Naive thymus-derived CD8-positive, alpha-beta T cell (primary cell): ENCODE data around the gene MEIG1. TPM values are rescaled to one million over a fixed set of nuclear protein-coding genes. Genes with fewer than 3 reads are reported as not detected.
"Not testable (repeated sequence)": the region's sequence is repeated elsewhere in the genome, so short reads cannot be mapped to it uniquely, and the experiment has no call there.

Experiments
- ATAC-seq, 2 donors: fragments of 150-1000 bp; cut with Tn5 transposase in 1 of 2; sonication (Bioruptor Pico), chemical (Tn5 transposase) in 1 of 2; 1 replicate in 1 of 2; 2 replicates in 1 of 2; pipeline ENCODE4 v1.10.0; 2021; ENCODE audit warnings: mild to moderate bottlenecking in 2 of 2, moderate library complexity in 2 of 2
- POLR2A ChIA-PET: fragments of 350-600 bp; sonication (Branson Sonifier 250); formaldehyde crosslinking; loops from one replicate; lab custom pipeline; 2021; ENCODE audit warnings: antibody characterized with exemption; lab: Charles Lee
- DNase-seq, 10 donors: peaks; one replicate each; pipeline versions ENCODE4 v3.0.0 to v3.0.0-alpha.2; 2020 to 2022
- H3K27ac Mint-ChIP-seq, 10 donors: one replicate each; pipeline ENCODE4 v1.8.0; 2020 to 2022; ENCODE audit warnings: mild to moderate bottlenecking in 10 of 10, mixed read lengths in 10 of 10, moderate library complexity in 4 of 10, inconsistent platforms in 1 of 10
- H3K27me3 Mint-ChIP-seq, 5 donors: one replicate each; pipeline ENCODE4 v1.8.0; 2021 to 2022; ENCODE audit warnings: mixed read lengths in 5 of 5
- H3K36me3 Mint-ChIP-seq, 3 donors: one replicate each; pipeline ENCODE4 v1.8.0; 2020 to 2022; ENCODE audit warnings: mixed read lengths in 3 of 3, mild to moderate bottlenecking in 2 of 3, inconsistent platforms in 1 of 3
- H3K4me1 Mint-ChIP-seq, 4 donors: one replicate each; pipeline ENCODE4 v1.8.0; 2021 to 2022; ENCODE audit warnings: mixed read lengths in 4 of 4
- H3K4me3 Mint-ChIP-seq, 10 donors: one replicate each; pipeline ENCODE4 v1.8.0; 2020 to 2022; ENCODE audit warnings: mild to moderate bottlenecking in 10 of 10, mixed read lengths in 10 of 10, moderate library complexity in 6 of 10, inconsistent platforms in 1 of 10
- H3K9me3 Mint-ChIP-seq, 9 donors: one replicate each; pipeline ENCODE4 v1.8.0; 2020 to 2022; ENCODE audit warnings: mixed read lengths in 9 of 9, mild to moderate bottlenecking in 3 of 9, inconsistent platforms in 1 of 9, moderate library complexity in 1 of 9
- polyA plus RNA-seq, 3 donors: library from polyadenylated mRNA; unstranded; fragments of 300-500 nt; fragmentation: Illumina TruSeq; gene quantifications; one replicate each; pipeline ENCODE4 v1.2.3, GENCODE V29; 2021
- total RNA-seq, 8 experiments: library from RNA in 2 of 8; stranded (reverse) in 2 of 8; gene quantifications; one replicate each; pipeline ENCODE4 v1.2.3 and lab custom pipeline; 2021 to 2026

The MEIG1 gene
- total and polyA plus RNA-seq, 5 experiments from 2014 or later = 0.55 to 2.2 TPM; not detected in 3

DNA sequence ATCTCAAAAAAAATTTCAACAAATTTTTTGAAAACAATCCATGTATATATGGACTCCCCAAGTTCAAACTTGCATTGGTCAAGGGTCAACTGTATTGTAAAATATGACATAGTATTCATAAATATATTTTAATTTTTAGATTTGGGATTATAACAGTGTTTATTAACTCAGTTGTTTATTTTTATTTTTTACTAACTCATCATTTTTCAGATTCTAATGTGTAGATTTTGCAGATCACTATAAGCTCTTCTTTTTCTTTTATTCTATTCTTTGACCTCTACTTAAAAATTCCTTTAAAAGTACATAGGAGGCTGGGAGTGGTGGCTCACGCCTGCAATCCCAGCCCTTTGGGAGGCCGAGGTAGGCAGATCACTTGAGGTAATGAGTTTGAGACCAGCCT is 8.7 kb downstream of the MEIG1 start:
- no peak overlapping the region for H3K27ac Mint-ChIP-seq
- no peak for ATAC-seq
- H3K4me1 Mint-ChIP-seq = peaks cover 0 to 6% (median 0%) of the 10 kb centered on the region in 4 donors
- no peak for DNase-seq
- H3K9me3 Mint-ChIP-seq = no peaks in the 10 kb centered on the region
- peaks cover 0 to 2% (median 0%) of the 10 kb centered on the region in 5 donors for H3K27me3 Mint-ChIP-seq
- no peak overlapping the region for H3K4me3 Mint-ChIP-seq
- POLR2A ChIA-PET = no interaction called here
- H3K36me3 Mint-ChIP-seq = no peaks in the 10 kb centered on the region

GRCh38 chr10:14971867-14972448 is 12.8 kb downstream of the MEIG1 start:
- Mint-ChIP-seq H3K4me1 (peaks cover 3 to 10% (median 5%) of the 10 kb centered on the region in 4 donors), H3K9me3 (no peaks in the 10 kb centered on the region), H3K4me3 (no peak overlapping the region), H3K27ac (no peak overlapping the region), H3K36me3 (no peaks in the 10 kb centered on the region), H3K27me3 (peaks cover 14 to 25% (median 16%) of the 10 kb centered on the region in 5 donors)
- ATAC-seq (peak; percentile 68 to 70), DNase-seq (peak; percentile 22 to 70 (median 40))
- POLR2A ChIA-PET = no interaction called here

GRCh38 chr10:14974153-14974998 is 15.2 kb downstream of the MEIG1 start:
- H3K27me3 Mint-ChIP-seq = peaks cover 14 to 25% (median 19%) of the 10 kb centered on the region in 5 donors
- H3K4me3 Mint-ChIP-seq, H3K27ac Mint-ChIP-seq, ATAC-seq, H3K9me3 Mint-ChIP-seq, H3K36me3 Mint-ChIP-seq, H3K4me1 Mint-ChIP-seq, DNase-seq: not testable (repeated sequence)
- POLR2A ChIA-PET = interaction anchor here (0.6 kb wide), 1 partner anchor 130 kb away, joined by 3 read pairs; no protein-coding TSS in a partner anchor

- peaks cover 0 to 10% (median 3%) of the 10 kb centered on the region in 4 donors for H3K4me1 Mint-ChIP-seq
- no peaks in the 10 kb centered on the region for H3K36me3 Mint-ChIP-seq
- no peak overlapping the region for H3K27ac Mint-ChIP-seq
- ATAC-seq (no peak), DNase-seq (no peak)
- H3K9me3 Mint-ChIP-seq = no peaks in the 10 kb centered on the region
- H3K27me3 Mint-ChIP-seq = peaks cover 12 to 25% (median 19%) of the 10 kb centered on the region in 5 donors
- H3K4me3 Mint-ChIP-seq = no peak overlapping the region
- POLR2A ChIA-PET = no interaction called here
Observed at GRCh38 chr10:14975672-14976273, 16.6 kb downstream of the MEIG1 start.

DNA sequence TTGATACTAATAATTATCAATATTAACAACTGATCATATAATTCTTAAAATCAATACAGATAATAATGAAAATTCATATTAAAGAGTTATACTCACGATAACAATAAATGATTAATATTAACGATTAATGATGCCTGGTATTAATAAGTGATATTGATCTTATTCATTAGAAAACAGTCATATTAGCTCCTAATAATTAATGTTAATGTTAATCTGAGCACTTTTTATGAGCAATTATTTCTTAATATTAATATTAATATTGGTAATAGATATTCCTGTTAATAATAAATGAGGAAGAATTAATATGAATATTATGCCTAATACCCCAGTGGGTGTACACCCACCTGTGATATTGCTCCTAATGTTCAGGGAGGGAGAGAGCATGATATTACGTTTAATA is 23.6 kb downstream of the MEIG1 start:
- no peak for DNase-seq
- POLR2A ChIA-PET = interaction anchor here (0.6 kb wide), 1 partner anchor 103 kb away, joined by 4 read pairs; no protein-coding TSS in a partner anchor
- no peak overlapping the region for H3K4me3 Mint-ChIP-seq

GRCh38 chr10:14989552-14989951 is 30.4 kb downstream of the MEIG1 start:
- H3K36me3 Mint-ChIP-seq, POLR2A ChIA-PET, H3K27me3 Mint-ChIP-seq, H3K4me3 Mint-ChIP-seq, DNase-seq, H3K9me3 Mint-ChIP-seq, H3K4me1 Mint-ChIP-seq, ATAC-seq, H3K27ac Mint-ChIP-seq: not testable (repeated sequence)

More for the DNA sequence above, 23.6 kb downstream of the MEIG1 start:
- H3K36me3 Mint-ChIP-seq = no peaks in the 10 kb centered on the region
- H3K27ac Mint-ChIP-seq = no peak overlapping the region
- no peak for ATAC-seq
- peaks cover 0 to 10% (median 0%) of the 10 kb centered on the region in 5 donors for H3K27me3 Mint-ChIP-seq
- no peaks in the 10 kb centered on the region for H3K9me3 Mint-ChIP-seq
- no peaks in the 10 kb centered on the region for H3K4me1 Mint-ChIP-seq

- H3K9me3 Mint-ChIP-seq, H3K27me3 Mint-ChIP-seq, H3K4me3 Mint-ChIP-seq, ATAC-seq, H3K4me1 Mint-ChIP-seq, POLR2A ChIA-PET, H3K36me3 Mint-ChIP-seq: not testable (repeated sequence)
- peak overlapping the region in 1 of 10 donors; percentile 74 for H3K27ac Mint-ChIP-seq
- peak in 8 of 10 donors; percentile 16 to 80 (median 32) for DNase-seq
Observed at GRCh38 chr10:14991035-14991749, 32.0 kb downstream of the MEIG1 start.

- POLR2A ChIA-PET, H3K27me3 Mint-ChIP-seq, H3K4me1 Mint-ChIP-seq, H3K4me3 Mint-ChIP-seq, ATAC-seq, DNase-seq, H3K27ac Mint-ChIP-seq, H3K9me3 Mint-ChIP-seq, H3K36me3 Mint-ChIP-seq: not testable (repeated sequence)
Observed at GRCh38 chr10:14992336-14992735, 33.1 kb downstream of the MEIG1 start.

- H3K4me3 Mint-ChIP-seq, H3K4me1 Mint-ChIP-seq, ATAC-seq, H3K27me3 Mint-ChIP-seq, H3K36me3 Mint-ChIP-seq, DNase-seq, POLR2A ChIA-PET, H3K9me3 Mint-ChIP-seq: not testable (repeated sequence)
- peak overlapping the region in 1 of 10 donors; percentile 43 for H3K27ac Mint-ChIP-seq
Observed at GRCh38 chr10:14993500-14994455, 34.6 kb downstream of the MEIG1 start.

DNA sequence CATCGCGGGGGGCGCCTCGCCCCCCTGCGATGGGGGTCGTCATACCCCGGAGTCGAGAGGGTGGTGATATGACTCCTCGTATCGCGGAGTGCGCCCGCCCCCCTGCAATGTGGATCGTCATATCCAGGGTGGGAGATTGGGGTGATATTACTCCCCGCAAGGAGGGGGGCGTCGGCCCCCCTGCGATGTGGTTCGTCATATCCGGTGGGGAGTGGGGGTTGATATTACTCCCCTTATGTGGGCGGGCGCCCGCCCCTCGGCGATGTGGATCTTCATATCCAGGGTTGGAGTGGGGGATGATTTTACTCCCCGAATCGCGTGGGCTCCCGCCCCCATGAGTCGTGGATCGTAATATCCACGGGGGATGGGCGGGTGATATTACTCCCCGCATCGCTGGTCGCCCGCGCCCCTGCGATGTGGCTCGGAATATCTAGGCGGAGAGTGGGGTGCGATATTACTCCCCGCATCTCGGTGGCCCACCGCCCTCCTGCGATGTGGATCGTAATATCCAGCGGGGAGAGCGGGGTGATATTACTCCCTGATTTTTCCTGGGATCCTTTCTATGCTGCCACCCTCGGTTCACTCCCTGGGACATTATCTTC is 36.9 kb downstream of the MEIG1 start:
- no peak for ATAC-seq
- Mint-ChIP-seq H3K9me3 (peaks cover 0 to 9% (median 0%) of the 10 kb centered on the region in 9 donors), H3K36me3 (no peaks in the 10 kb centered on the region), H3K4me3 (peak overlapping the region in 3 of 10 donors; percentile 36 to 51 (median 43)), H3K27ac (no peak overlapping the region), H3K4me1 (peaks cover 0 to 4% (median 0%) of the 10 kb centered on the region in 4 donors), H3K27me3 (peaks cover 0 to 5% (median 4%) of the 10 kb centered on the region in 5 donors)
- no peak for DNase-seq
- POLR2A ChIA-PET = no interaction called here

DNA sequence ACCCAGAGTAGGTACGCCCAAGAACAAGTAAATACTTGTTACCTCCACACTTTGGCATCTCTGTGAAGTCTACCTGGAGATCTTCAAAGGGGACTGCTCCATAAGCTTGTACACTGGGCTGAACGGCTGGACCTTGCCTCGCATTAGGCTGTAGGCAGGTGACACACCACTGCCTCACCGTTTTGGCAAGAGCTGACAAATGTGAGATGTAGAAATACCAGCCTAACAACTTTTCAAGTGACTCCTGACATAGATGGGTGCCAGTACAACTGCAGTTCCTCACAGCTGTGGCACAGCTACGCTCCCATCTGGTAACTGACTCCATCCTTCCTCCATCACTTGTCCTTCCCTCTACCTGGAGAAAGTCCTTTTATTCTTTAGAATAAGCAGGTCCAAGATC is 54.3 kb downstream of the MEIG1 start:
- H3K27me3 Mint-ChIP-seq, H3K9me3 Mint-ChIP-seq, DNase-seq, H3K4me3 Mint-ChIP-seq, H3K27ac Mint-ChIP-seq, ATAC-seq, POLR2A ChIA-PET, H3K4me1 Mint-ChIP-seq, H3K36me3 Mint-ChIP-seq: not testable (repeated sequence)
